ENCODE data around the gene MAST4. TPM values are rescaled to one million over a fixed set of nuclear protein-coding genes. Genes with fewer than 3 reads are reported as not detected.

Gene MAST4
- total and polyA plus RNA-seq, 2 donors (not counting 1 experiment from before 2014, with no cell fraction given), result 7.0 to 15.2 TPM

- no peaks in the 10 kb centered on the region for H3K27me3 ChIP-seq (ENCODE audit: control insufficient read depth, insufficient read depth, low read length)
- H2AFZ ChIP-seq (ENCODE audit: low read length), result no peak overlapping the region
- no peaks in the 10 kb centered on the region for H3K9me3 ChIP-seq (ENCODE audit: control insufficient read depth, insufficient read depth, low read depth, low read length)
- no peak overlapping the region for H3K9ac ChIP-seq (ENCODE audit: insufficient read depth, low read length)
- no peak for DNase-seq (ENCODE audit: low read depth in 2 of 2)
- no peaks in the 10 kb centered on the region for H3K36me3 ChIP-seq (ENCODE audit: control insufficient read depth, insufficient read depth, low read length)
- H3K27ac ChIP-seq (ENCODE audit: insufficient read depth, low read length), result no peak overlapping the region
- TF ChIP-seq CTCF (conservative IDR thresholded peaks at IDR 0.05 in 1 of 2, IDR thresholded peaks at IDR 0.05 in 1 of 2; ENCODE audit: low read depth in 1 of 2, low read length in 2 of 2), result no peak
- no peak for TF ChIP-seq EZH2 (IDR thresholded peaks at IDR 0.05; ENCODE audit: low read length, missing control alignments)
- H3K79me2 ChIP-seq (ENCODE audit: control insufficient read depth, insufficient read depth, low read length), result no peaks in the 10 kb centered on the region
- H3K4me1 ChIP-seq (ENCODE audit: control insufficient read depth, extremely low read depth, insufficient read depth, low read length), result no peaks in the 10 kb centered on the region
- no peak overlapping the region for H3K4me2 ChIP-seq (ENCODE audit: extremely low read depth, insufficient read depth, low read length)
- H3K4me3 ChIP-seq (replicated peaks in 1 of 4; ENCODE audit: control extremely low read depth in 1 of 4, insufficient read depth in 1 of 4, low read depth in 3 of 4, low read length in 4 of 4), result no peak overlapping the region
- no peaks in the 10 kb centered on the region for H4K20me1 ChIP-seq (ENCODE audit: control insufficient read depth, extremely low read depth, insufficient read depth, low read length)
Measured at GRCh38 chr5:66639037-66639436, 42.8 kb downstream of the MAST4 start.

GRCh38 chr5:66642538-66642937 is 46.3 kb downstream of the MAST4 start:
- DNase-seq (ENCODE audit: low read depth in 2 of 2), result no peak
- Histone ChIP-seq H3K36me3 (ENCODE audit: control insufficient read depth, insufficient read depth, low read length) (no peaks in the 10 kb centered on the region), H3K9ac (ENCODE audit: insufficient read depth, low read length) (no peak overlapping the region), H3K27ac (ENCODE audit: insufficient read depth, low read length) (no peak overlapping the region), H3K79me2 (ENCODE audit: control insufficient read depth, insufficient read depth, low read length) (no peaks in the 10 kb centered on the region), H3K4me3 (replicated peaks in 1 of 4; ENCODE audit: control extremely low read depth in 1 of 4, insufficient read depth in 1 of 4, low read depth in 3 of 4, low read length in 4 of 4) (no peak overlapping the region), H3K9me3 (ENCODE audit: control insufficient read depth, insufficient read depth, low read depth, low read length) (no peaks in the 10 kb centered on the region), H3K27me3 (ENCODE audit: control insufficient read depth, insufficient read depth, low read length) (no peaks in the 10 kb centered on the region), H2AFZ (ENCODE audit: low read length) (no peak overlapping the region), H4K20me1 (ENCODE audit: control insufficient read depth, extremely low read depth, insufficient read depth, low read length) (no peaks in the 10 kb centered on the region), H3K4me2 (ENCODE audit: extremely low read depth, insufficient read depth, low read length) (no peak overlapping the region), H3K4me1 (ENCODE audit: control insufficient read depth, extremely low read depth, insufficient read depth, low read length) (no peaks in the 10 kb centered on the region)
- no peak for TF ChIP-seq EZH2 (IDR thresholded peaks at IDR 0.05; ENCODE audit: low read length, missing control alignments)
- no peak for TF ChIP-seq CTCF (conservative IDR thresholded peaks at IDR 0.05 in 1 of 2, IDR thresholded peaks at IDR 0.05 in 1 of 2; ENCODE audit: low read depth in 1 of 2, low read length in 2 of 2)

DNA sequence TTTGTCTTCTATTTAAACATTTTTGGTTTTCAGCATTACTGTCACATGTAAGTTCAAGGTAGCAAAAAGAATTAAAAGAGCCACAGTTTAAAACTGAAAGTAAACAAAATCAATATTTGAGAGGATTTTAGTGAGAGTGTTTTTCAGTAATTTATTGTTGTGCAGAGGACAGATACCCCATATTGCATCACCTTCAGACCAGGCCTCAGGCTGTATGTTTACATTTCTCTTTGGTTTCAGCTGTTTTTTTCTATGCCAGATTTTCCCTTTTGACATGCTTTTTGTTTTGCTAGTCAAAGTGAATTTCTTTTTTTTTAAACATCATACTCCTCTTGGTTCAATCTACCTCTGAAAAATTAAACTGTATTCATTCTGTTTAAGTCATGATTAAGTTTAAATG is 47.2 kb downstream of the MAST4 start:
- peak in 1 of 2 donors; percentile 47 for DNase-seq (ENCODE audit: low read depth in 2 of 2)
- no peak overlapping the region for H3K27ac ChIP-seq (ENCODE audit: insufficient read depth, low read length)
- H3K4me2 ChIP-seq (ENCODE audit: extremely low read depth, insufficient read depth, low read length), result no peak overlapping the region
- no peak overlapping the region for H2AFZ ChIP-seq (ENCODE audit: low read length)
- no peak overlapping the region for H3K4me3 ChIP-seq (replicated peaks in 1 of 4; ENCODE audit: control extremely low read depth in 1 of 4, insufficient read depth in 1 of 4, low read depth in 3 of 4, low read length in 4 of 4)
- H3K9ac ChIP-seq (ENCODE audit: insufficient read depth, low read length), result no peak overlapping the region
- H3K9me3 ChIP-seq (ENCODE audit: control insufficient read depth, insufficient read depth, low read depth, low read length), result no peaks in the 10 kb centered on the region
- H3K79me2 ChIP-seq (ENCODE audit: control insufficient read depth, insufficient read depth, low read length), result no peaks in the 10 kb centered on the region
- TF ChIP-seq EZH2 (IDR thresholded peaks at IDR 0.05; ENCODE audit: low read length, missing control alignments), result no peak
- no peaks in the 10 kb centered on the region for H3K27me3 ChIP-seq (ENCODE audit: control insufficient read depth, insufficient read depth, low read length)
- H3K36me3 ChIP-seq (ENCODE audit: control insufficient read depth, insufficient read depth, low read length), result no peaks in the 10 kb centered on the region
- no peaks in the 10 kb centered on the region for H4K20me1 ChIP-seq (ENCODE audit: control insufficient read depth, extremely low read depth, insufficient read depth, low read length)
- no peaks in the 10 kb centered on the region for H3K4me1 ChIP-seq (ENCODE audit: control insufficient read depth, extremely low read depth, insufficient read depth, low read length)

All from fibroblast of lung (primary cell).